HG03354 (cell line): ENCODE results near the gene PRXL2A.
"Not testable (repeated sequence)": the region's sequence is repeated elsewhere in the genome, so short reads cannot be mapped to it uniquely, and the experiment has no call there.

Experiments
- ATAC-seq: cut with Tn5 transposase; IDR thresholded peaks from one replicate; pipeline ENCODE4 v1.9.1; 2021; ENCODE audit warnings: mild to moderate bottlenecking; ENCODE audit not compliant: unreplicated experiment, poor library complexity, severe bottlenecking

The PRXL2A gene

DNA sequence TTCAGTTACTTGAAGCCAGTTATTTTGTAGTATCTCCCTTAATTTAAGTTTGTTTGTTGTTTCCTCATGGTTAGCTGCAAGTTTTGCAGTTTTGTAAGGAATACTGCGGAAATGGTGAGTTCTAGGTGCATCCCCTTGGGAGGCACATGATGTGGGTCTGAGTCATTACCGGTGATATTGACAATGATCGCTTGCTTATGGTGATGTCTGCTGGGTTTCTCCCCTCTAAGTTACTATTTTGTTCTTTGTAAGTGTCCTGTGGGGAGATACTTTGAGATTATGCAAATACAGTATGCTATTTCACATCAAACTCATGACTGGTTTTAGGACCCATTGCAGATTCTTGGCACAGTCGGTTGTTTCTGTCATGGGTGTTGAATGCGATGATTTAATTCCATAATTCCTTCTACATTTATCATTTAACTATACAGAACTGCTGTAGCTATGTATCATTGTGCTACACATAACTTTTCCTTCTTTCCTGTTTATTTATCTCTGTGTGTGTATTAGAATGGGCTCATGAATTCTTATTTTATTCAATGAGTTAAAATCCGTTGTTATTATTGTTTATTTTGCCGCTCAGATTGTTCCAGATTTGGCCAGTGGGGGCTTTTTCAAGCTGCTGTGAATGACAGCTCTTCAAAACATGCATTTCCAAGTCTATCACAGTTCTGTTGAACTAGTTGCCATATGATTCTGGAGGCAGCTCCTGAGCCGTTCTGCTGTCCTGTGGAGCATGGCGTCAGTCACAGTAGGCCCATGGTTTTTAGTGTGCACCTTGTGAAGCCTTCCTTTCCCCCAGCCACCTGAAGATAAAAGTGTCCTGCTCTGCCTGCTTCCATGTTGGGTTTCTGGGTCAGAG is 64.1 kb downstream of the PRXL2A start:
- ATAC-seq, result peak; percentile 95

DNA sequence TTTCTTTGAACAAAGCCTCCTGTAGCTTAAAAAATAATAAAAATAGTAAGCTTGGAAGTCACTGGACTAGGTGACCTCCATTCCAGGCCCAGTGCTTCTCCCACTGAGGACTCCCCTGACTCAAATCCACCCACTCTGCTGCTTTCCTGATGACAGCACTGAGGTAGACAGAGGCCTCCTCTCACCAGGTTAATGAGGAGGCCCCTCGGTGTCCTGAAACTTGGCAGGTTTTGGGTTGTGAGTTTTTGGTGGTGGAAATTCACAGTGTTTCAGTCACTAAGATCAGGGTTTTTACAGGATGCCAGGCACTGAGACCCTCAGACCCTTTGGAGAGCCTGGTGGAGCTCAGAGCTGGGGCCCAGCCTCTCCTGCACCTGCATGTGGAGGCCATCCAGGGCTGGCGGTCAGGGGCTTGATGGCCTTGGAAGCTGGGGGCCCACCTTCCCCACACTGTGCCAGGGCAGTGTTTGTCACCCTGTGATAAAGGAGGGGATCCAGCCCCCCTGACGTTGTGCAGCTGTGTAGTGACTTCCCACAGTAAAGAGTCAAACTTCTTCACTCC is 64.8 kb downstream of the PRXL2A start:
- ATAC-seq, result no peak

DNA sequence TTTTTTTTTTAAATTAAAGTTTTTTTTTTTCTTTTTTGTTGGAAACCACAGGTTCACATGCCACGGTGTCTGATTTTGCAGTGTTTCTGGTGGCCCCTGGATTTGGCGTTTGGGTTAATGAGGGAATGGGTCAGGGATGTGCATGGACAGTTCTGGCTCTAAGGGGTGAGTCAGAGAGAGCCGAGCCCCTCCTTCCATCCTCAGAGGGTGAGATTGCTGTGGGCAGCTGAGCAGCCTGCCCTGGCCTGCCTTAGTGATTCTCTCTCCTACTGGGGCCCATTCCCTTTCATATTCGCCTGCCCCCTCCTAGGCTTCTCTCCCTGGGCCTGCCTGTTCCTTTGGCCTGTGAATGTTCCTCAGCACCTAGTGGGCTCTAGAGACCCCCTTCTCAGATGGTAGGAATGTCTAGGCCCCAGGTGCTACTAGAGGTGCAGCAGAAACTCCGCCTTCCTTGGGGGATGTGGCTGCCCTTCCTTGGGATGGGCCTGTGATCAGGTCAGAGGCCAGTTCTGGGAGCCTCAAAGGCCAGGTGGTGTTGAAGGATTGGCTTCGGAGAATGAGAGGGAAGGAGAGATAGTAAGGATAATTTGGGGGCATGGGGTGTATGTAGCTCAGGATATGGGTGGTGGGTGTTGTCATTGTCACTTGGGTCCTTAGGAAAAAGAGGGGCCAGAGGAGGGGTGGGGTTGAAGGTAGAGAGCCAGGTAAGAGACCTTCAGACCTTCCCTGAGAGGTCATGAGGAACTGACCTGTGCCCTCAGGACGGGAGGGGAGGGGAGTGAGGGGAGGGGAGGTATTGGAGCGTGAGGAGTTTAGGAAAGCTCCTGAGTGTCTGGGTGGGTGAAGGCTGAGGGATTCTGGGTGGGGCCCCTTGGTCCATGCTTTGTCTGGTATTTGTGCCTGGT is 65.6 kb downstream of the PRXL2A start:
- ATAC-seq, result no peak

DNA sequence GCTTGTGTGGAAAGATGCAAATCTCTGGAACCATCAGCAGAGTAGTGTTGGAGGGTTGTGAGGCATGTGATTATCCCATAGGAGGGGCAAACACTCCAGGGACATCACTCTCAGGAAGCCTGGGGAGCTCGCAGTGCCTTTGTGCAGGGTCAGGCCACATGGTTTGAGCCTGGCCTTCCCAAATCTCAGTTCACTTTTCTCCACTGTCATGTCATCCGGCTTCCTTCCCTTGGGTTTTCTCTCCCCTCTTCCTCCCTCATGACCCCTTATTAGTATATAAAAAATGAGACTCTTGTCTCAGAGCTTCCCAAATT is 66.2 kb downstream of the PRXL2A start:
- ATAC-seq, result no peak

DNA sequence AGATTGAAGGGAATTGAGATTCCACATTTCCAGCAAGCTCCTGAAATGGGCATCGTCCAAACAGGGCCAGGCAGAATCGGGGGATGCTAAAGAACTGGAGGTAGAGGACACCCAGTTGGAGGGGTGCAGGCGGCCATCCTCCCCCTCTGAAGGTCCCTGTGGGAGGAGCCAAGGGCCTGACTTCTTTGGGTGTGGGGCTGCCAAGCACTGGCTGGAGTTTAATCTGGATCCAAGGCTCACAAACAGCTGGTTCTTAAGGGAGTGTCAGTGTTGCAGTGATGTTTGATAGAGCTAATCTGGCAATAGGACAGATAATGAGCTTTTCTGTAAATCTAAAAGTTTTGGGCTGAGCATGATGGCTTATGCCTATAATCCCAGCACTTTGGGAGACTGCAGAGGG is 66.6 kb downstream of the PRXL2A start:
- no peak for ATAC-seq

DNA sequence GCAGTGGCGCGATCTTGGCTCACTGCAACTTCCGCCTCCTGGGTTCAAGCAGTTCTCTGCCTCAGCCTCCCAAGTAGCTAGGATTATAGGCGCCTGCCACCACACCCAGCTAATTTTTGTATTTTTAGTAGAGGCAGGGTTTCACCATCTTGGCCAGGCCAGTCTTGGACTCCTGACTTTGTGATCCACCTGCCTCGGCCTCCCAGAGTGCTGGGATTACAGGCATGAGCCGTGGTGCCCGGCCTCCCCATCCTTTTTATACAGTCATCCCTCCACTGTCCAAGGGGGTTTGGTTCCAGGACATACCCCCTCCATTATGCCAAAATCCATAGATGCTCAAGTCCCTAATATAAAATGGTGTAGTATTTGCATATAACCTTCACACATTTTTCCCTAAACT is 67.3 kb downstream of the PRXL2A start:
- ATAC-seq, result not testable (repeated sequence)

DNA sequence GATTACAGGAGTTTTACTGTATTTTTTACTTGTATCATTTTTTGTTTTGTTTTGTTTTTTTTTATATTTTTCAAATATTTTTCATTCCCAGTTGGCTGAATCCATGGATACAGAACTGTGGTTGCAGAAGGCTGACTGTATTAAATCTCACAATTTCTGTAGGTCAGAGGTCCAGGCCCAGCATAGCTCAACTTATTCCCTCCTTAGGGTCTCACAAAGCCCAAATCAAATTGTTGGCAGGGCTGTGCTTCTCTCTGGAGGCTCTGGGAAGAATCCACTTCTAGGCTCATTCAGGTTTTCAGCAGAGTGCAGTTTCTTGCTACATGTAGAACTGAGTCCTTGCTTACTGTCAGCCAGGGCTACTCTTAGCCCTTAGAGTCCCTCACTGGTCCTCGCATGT is 68.3 kb downstream of the PRXL2A start:
- no peak for ATAC-seq

DNA sequence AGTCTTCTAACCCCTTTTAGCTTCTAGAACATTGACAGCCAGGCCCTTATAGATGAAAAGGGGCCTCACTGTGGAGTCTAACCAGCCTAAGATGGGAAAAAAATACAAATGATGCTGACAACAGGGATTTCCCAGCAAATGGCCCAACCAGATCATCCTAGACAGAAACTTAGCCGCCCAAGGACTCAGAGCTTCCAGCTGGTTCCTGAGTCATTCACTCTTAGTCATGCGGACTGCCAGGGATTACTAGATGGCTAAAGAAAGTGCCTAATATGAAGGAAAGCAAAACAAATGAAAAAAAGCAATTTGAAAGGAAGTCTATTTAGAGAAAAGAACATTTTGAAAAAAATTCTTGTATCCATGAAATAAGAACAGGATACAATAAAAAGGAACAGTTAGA is 69.5 kb downstream of the PRXL2A start:
- no peak for ATAC-seq

DNA sequence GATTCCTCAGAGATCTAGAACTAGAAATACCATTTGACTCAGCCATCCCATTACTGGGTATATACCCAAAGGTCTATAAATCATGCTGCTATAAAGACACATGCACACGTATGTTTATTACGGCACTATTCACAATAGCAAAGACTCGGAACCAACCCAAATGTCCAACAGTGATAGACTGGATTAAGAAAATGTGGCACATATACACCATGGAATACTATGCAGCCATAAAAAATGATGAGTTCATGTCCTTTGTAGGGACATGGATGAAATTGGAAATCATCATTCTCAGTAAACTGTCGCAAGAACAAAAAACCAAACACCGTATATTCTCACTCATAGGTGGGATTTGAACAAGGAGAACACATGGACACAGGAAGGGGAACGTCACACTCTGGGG is 72.0 kb downstream of the PRXL2A start:
- not testable (repeated sequence) for ATAC-seq

DNA sequence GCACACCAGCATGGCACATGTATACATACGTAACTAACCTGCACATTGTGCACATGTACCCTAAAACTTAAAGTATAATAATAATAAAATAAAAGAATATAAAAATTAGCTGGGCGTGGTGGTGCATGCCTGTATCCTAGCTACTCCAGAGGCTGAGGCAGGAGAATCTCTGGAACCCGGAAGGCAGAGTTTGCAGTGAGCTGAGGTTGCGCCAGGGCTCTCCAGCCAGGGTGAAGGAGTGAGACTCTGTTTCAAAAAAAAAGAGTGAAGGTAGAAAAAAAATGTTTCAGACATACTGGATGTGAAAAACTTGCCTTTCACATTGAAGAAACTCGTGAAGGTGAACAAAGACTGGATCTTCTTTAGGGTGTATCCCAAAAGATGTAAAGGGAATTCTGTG is 72.5 kb downstream of the PRXL2A start:
- ATAC-seq, result no peak

DNA sequence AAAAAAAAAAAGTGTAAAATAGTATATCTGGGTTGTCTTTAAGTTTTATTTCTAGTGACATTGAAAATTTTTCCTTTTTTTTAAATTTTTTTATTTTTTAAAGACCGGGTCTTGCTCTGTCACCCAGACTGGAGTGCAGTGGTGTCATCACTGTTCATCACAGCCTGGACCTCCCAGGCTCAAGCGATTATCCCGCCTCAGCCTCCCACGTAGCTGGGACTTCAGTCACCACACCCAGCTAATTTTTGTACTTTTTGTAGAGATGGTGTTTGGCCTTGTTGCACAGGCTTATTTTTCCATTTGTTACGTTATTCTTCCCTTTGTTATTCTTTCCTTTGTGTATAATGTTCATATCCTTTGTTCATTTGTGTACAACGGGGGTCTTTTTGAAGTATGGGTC is 75.9 kb downstream of the PRXL2A start:
- ATAC-seq, result no peak

DNA sequence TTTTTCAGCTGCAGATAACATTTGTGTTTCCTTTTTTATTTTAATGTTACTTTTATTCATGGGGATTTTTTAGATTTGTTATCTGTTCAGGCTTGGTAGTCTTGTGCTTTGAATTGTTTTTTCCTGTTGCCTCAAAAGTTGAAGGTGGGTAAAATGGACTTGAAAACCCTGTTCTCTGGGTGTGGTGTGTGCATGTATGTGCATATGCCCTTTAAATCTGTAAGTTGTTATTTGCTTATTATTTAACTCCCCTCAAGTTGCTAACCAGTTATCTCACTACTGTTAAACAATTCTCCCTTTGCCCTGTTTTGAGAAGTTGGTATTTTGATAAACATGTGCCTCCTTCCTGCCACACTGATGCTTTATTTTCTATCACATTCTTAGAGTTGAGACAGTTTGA is 76.3 kb downstream of the PRXL2A start:
- no peak for ATAC-seq

DNA sequence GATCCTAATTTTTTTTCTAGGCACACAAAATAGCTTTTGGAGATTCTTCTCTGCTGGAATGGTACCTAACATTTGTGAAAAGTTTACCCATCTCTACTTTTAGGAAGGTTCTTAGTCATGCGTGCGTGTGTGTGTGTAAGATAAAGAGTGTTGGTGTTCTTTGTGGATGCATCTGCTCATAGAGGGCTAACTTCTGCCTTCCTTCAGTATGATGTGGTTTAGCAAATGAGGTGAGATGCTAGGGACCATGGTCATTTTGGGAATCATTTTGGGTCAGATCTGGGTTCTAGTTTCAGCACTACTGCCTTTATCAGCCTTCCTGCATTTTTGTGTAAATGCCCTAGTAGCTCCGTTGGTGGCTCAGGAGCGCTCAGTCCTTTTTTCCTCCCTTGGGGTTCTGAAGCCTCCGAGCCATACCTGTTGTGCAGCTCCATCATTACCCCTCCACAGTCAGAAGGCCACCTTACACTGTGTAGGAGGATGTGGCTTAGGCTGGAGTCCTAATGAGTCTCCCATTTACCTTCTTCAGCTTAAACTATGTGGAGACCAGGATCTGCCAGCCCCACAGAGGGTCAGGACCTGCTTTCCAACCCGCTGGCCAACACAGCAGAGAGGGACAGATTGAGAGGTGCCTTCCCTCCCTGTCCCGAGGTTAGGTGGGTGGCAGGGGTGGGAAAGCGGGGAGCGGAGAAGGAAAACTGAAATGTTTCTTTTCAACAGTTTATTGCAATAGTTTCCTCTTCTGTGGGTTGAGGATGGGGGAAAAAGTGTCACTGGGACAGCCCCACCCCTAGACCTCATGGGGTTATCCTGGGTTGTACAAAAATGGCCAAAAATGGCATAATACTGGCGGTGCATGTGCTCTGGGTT is 77.0 kb downstream of the PRXL2A start:
- no peak for ATAC-seq

DNA sequence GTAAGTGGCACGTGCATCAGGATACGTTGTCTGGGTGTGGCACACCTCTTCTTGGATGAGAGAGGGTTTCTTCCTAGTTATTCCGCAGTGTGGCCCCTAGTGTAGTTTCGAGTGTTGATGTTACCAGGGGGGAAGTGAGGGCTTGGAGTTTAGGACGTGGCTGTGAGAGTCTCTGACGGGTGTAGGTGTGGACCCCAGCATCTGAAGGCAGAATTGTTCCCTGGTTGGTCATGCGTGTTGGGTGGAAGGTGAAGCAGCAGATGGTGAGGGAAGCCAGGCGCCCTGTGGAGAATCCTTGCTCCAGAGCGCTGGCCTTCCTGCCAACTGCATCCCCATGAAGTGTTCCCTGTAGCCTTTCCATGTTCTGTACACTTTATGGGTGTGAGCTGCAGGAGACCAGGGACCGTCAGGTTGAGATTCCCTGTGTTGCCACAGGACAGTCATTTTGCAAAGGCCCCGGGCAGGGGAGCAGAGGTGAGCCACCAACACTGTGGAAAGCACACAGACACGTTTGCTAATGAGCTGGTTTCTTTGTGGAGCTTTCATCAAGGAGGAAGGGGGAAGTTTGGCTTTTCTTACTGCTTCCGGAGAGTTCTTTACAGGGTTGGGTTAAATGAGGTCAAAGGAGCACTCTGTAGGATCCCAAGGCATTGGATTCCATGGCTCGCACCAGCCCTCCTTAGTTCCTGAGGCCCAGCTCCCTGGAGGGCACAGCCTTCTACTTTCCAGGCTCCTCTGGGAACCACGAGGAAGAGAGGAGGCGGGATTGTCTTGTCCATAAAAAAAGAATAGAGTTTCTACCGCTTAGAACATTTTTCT is 77.8 kb downstream of the PRXL2A start:
- no peak for ATAC-seq
